ENCODE measurements around the gene R3HDM2.

GRCh38 chr12:57395121-57395520 is 35.7 kb downstream of the R3HDM2 start:
- no peak for TF ChIP-seq CTCF (IDR thresholded peaks at IDR 0.05 in 2 of 3, conservative IDR thresholded peaks at IDR 0.05 in 1 of 3; ENCODE audit: borderline replicate concordance in 1 of 3, insufficient read depth in 1 of 3, low read depth in 2 of 3, low read length in 2 of 3)
- TF ChIP-seq EZH2 (IDR thresholded peaks at IDR 0.05): no peak
- no peak for TF ChIP-seq ZNF274 (IDR thresholded peaks at IDR 0.05; ENCODE audit: low read depth, low read length)
- no peak for TF ChIP-seq JUND (IDR thresholded peaks at IDR 0.05)
- no peak for TF ChIP-seq YY1 (IDR thresholded peaks at IDR 0.05; ENCODE audit: extremely low read depth, insufficient replicate concordance, low read depth, low read length)
- TF ChIP-seq SIN3A (IDR thresholded peaks at IDR 0.05; ENCODE audit: low read depth): no peak
- TF ChIP-seq, protein P1, sequence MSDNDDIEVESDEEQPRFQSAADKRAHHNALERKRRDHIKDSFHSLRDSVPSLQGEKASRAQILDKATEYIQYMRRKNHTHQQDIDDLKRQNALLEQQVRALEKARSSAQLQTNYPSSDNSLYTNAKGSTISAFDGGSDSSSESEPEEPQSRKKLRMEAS (IDR thresholded peaks at IDR 0.05): no peak
- no peak for TF ChIP-seq POLR2A (IDR thresholded peaks at IDR 0.05; ENCODE audit: borderline replicate concordance, extremely low read depth, insufficient read depth, insufficient read length)

Data from HCT116 (cell line).